LNCAP (cell line): Measurements from ENCODE around the gene SF3B4.

Experiments
- CTCF ChIP-seq: fragments of 450-650 bp; IDR thresholded peaks from 2 replicates; pipeline ENCODE4 v1.5.1; 2017; ENCODE audit warnings: mild to moderate bottlenecking

The SF3B4 gene

DNA sequence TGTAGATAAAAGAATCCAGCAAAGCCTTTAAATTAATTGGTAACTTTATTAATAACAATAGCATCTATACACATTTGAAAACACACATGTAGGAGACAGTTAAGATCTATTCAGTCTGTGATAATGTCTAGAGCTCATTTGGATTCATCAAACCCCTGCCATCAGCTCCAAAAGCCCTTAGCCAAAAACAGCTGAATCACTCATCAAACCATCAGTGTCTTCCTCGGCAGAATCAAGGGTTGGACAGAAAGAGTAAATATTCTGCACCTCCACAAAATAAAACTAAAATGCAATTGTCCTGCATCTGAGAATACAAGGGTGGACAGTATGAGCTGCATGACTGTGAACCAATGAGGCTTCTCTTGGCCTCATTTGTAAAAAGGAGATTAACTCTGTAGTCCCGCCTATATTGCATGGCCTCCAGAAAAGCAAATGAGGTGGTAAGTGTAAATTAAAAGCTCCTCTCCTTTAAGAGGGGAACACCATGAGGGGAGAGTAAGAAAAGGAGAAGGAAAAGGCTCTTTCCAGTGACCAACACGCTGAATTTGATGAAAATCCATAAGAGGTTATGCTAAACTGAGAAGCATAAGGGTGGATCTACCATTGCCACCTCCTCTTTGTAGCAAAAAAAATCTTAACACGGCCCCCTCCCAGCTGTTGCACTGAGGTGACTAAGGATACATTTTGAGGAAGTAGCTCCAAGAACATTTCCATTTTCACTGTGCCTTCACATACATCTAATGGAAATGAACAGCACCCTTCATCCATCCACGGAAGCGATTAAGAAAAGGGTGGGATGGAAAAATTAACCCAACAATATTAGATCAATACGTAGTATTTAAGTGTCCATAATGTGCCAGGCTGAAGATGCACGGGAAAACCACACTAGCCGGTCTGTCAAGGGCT, 42.9 kb downstream of the SF3B4 start:
- TF ChIP-seq CTCF, result no peak

GRCh38 chr1:149883598-149884247, 43.9 kb downstream of the SF3B4 start:
- no peak for TF ChIP-seq CTCF

DNA sequence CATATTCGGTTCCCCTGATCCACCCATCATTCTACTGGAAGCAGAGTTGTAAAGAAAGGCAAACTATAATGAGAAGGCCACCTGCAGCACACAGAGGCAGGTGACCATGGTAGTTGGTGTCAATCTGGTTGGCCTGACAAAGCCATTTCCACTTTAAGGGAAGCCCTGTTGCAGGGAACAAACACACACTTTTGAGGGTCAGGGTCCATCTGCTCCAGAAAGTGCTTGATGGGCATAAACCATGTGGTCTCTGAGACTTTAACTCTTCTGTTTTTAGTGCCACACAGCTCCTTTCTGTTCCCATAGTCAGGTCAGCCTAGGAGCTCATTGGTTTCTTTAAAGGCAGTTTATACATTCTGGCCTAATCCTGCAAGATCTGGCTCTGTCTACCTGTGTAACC, 45.7 kb downstream of the SF3B4 start:
- TF ChIP-seq CTCF, result no peak

DNA sequence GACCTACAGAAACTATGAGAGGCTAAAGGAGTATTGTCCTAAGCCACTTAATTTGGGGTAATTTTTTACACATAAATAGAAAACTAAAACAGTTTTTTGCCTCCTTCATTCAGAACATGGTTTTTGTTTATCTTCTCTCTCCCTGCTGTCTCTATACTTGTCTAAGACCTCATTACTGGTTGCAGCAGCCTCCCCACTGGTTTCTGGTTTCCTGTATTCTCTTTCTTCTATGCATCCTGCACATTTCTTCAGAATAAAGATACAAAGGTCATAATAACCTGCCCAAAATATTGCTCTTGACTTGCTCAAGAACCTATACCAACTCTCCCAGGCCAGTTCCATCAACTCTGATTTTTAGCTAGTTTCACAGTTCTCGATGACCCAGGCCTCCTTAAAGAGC, 48.0 kb downstream of the SF3B4 start:
- TF ChIP-seq CTCF, result no peak

GRCh38 chr1:149877211-149877946, 50.2 kb downstream of the SF3B4 start:
- TF ChIP-seq CTCF, result no peak
